Measurements from ENCODE around the gene METTL17. TPM values are rescaled to one million over a fixed set of nuclear protein-coding genes. Genes with fewer than 3 reads are reported as not detected.

Gene METTL17
- total RNA-seq, 4 donors from 2014 or later: 39.8 to 57.4 (median 41.7) TPM

DNA sequence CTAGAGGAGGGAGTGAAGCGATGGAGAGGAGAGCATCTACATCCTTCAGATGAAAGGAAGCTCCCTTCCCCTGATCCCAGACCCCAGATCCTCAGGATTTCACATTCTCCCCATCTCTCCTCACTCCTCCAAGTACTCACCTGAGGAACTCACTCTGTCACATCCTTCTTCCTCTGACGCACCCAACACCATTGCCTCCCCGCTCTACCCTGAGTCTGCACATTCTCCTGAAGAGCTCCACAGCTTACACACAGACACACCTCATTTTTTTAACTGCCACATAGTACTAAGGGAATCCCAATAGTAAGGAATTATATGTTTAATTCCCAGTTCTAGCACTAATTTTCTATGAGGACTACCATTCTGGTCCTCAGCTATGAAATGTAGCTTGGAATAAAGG, 16.3 kb upstream of the METTL17 start:
- whole genome bisulfite sequencing: 95% methylated on average over 3 of the region's 3 CpGs
- TF ChIP-seq EP300 (IDR thresholded peaks at IDR 0.05) (no peak), CTCF (IDR thresholded peaks at IDR 0.05) (no peak), POLR2AphosphoS5 (IDR thresholded peaks at IDR 0.05) (no peak), POLR2A (IDR thresholded peaks at IDR 0.05; ENCODE audit: low read depth) (no peak)

DNA sequence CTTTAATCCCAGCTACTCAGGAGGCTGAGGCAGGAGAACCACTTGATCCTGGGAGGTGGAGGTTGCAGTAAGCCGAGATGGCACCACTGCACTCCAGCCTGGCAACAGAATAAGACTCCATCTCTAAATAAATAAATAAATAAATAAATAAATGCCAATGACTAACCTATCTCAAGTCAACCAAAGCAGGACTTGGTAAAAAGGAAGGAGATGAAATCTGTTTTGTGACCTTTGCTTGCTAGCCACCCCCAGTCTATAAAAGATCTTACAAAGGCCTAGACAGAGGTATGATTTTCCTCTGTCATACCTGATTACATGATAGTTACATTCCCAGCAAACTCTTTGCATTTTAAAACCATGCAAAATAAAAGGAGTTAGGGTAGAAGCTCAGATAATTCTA, 13.5 kb upstream of the METTL17 start:
- WGBS: 100% methylated on average over 1 of the region's 1 CpG
- intact Hi-C loops (cut with DNase I): no loop called here
- TF ChIP-seq POLR2AphosphoS5 (IDR thresholded peaks at IDR 0.05): no peak
- TF ChIP-seq POLR2A (IDR thresholded peaks at IDR 0.05; ENCODE audit: low read depth): no peak
- TF ChIP-seq EP300 (IDR thresholded peaks at IDR 0.05): no peak
- no peak for TF ChIP-seq CTCF (IDR thresholded peaks at IDR 0.05)
- no peak overlapping the region for H3K27ac ChIP-seq (replicated peaks in 1 of 4)
- no peaks in the 10 kb centered on the region for H3K9me3 ChIP-seq
- no peaks in the 10 kb centered on the region for H3K36me3 ChIP-seq
- H3K4me1 ChIP-seq: peaks cover 0 to 7% (median 5%) of the 10 kb centered on the region in 4 donors
- H3K4me3 ChIP-seq: no peak overlapping the region
- peaks cover 0 to 4% (median 0%) of the 10 kb centered on the region in 4 donors for H3K27me3 ChIP-seq
- no peak for DNase-seq (ENCODE audit: extremely low spot score)

More for the DNA sequence above, 16.3 kb upstream of the METTL17 start:
- no peaks in the 10 kb centered on the region for H3K36me3 ChIP-seq
- intact Hi-C loops (cut with DNase I): loop anchor here (5.0 kb wide), 1 partner anchor 276 kb away; no protein-coding TSS in a partner anchor
- no peaks in the 10 kb centered on the region for H3K27me3 ChIP-seq
- DNase-seq (ENCODE audit: extremely low spot score): no peak
- H3K9me3 ChIP-seq: no peaks in the 10 kb centered on the region
- no peak overlapping the region for H3K27ac ChIP-seq (replicated peaks in 1 of 4)
- H3K4me1 ChIP-seq: peaks cover 4 to 15% (median 11%) of the 10 kb centered on the region in 4 donors
- H3K4me3 ChIP-seq: no peak overlapping the region

- Histone ChIP-seq H3K4me1 (no peaks in the 10 kb centered on the region), H3K9me3 (no peaks in the 10 kb centered on the region), H3K27me3 (peaks cover 0 to 4% (median 0%) of the 10 kb centered on the region in 4 donors), H3K27ac (replicated peaks in 1 of 4) (no peak overlapping the region), H3K36me3 (no peaks in the 10 kb centered on the region), H3K4me3 (no peak overlapping the region)
- TF ChIP-seq CTCF (IDR thresholded peaks at IDR 0.05) (no peak), POLR2A (IDR thresholded peaks at IDR 0.05; ENCODE audit: low read depth) (no peak), EP300 (IDR thresholded peaks at IDR 0.05) (no peak), POLR2AphosphoS5 (IDR thresholded peaks at IDR 0.05) (no peak)
- 71% methylated on average over 1 of the region's 1 CpG for WGBS
- intact Hi-C loops (cut with DNase I): no loop called here
- no peak for DNase-seq (ENCODE audit: extremely low spot score)
These were observed 11.1 kb upstream of the METTL17 start for GRCh38 chr14:20978687-20979086.

DNA sequence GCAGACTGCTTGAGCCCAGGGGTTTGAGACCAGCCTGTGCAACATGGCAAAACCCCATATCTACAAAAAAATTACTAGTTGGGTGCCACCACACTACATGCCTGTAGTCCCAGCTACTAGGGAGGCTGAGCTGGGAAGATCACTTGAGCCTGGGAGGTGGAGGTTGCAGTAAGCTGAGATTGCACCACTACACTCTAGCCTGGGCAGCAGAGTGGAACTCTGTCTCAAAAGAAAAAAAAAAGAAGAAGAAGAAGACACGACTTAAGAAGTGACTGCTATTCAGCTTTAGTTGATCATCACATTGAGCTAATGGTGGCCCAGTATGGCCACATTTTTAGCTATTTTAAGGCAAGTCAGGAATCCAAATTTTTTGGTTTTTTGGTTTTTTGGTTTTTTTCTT, 8.9 kb upstream of the METTL17 start:
- WGBS: 44% methylated on average over 1 of the region's 1 CpG
- no peaks in the 10 kb centered on the region for H3K9me3 ChIP-seq
- intact Hi-C loops (cut with DNase I): loop anchor here (10.0 kb wide), 1 partner anchor 516 kb away; the partner anchor contains the start of genes PIP4P1 and PNP
- DNase-seq (ENCODE audit: extremely low spot score): no peak
- TF ChIP-seq EP300 (IDR thresholded peaks at IDR 0.05) (no peak), POLR2AphosphoS5 (IDR thresholded peaks at IDR 0.05) (no peak), POLR2A (IDR thresholded peaks at IDR 0.05; ENCODE audit: low read depth) (no peak), CTCF (IDR thresholded peaks at IDR 0.05) (no peak)
- H3K27ac ChIP-seq (replicated peaks in 1 of 4): no peak overlapping the region
- H3K4me3 ChIP-seq: no peak overlapping the region
- no peaks in the 10 kb centered on the region for H3K4me1 ChIP-seq
- peaks cover 0 to 4% (median 0%) of the 10 kb centered on the region in 4 donors for H3K27me3 ChIP-seq
- no peaks in the 10 kb centered on the region for H3K36me3 ChIP-seq
